GM19043 (cell line): ENCODE results near the gene KLF9.
A peak's percentile ranks its signal among the peaks of the same experiment; 100 is the strongest.

Source experiments
- ATAC-seq: cut with Tn5 transposase; IDR thresholded peaks from one replicate; pipeline ENCODE4 v1.9.1; 2021; ENCODE audit warnings: low read depth; ENCODE audit not compliant: unreplicated experiment

The KLF9 gene

GRCh38 chr9:70413799-70414775 lies at the start of gene KLF9:
KLF9 (minus strand) TSS chr9:70414657; CDS start chr9:70413363, 1,294 bp downstream.
- peak; percentile 60 for ATAC-seq

GRCh38 chr9:70463877-70464276 lies 49.4 kb upstream of the KLF9 start:
- no peak for ATAC-seq

GRCh38 chr9:70462300-70462699 lies 47.8 kb upstream of the KLF9 start:
- no peak for ATAC-seq

- ATAC-seq = no peak
These were observed 42.8 kb upstream of the KLF9 start for GRCh38 chr9:70457235-70457634.

- ATAC-seq = no peak
These were observed 41.7 kb upstream of the KLF9 start for GRCh38 chr9:70455993-70456704.

- no peak for ATAC-seq
These were observed 37.9 kb upstream of the KLF9 start for GRCh38 chr9:70452365-70452764.

GRCh38 chr9:70451765-70452164 lies 37.3 kb upstream of the KLF9 start:
- ATAC-seq = no peak

- ATAC-seq = no peak
These were observed 36.3 kb upstream of the KLF9 start for GRCh38 chr9:70450738-70451137.

GRCh38 chr9:70449461-70449860 lies 35.0 kb upstream of the KLF9 start:
- no peak for ATAC-seq

- ATAC-seq = no peak
These were observed 34.5 kb upstream of the KLF9 start for GRCh38 chr9:70448919-70449318.

- ATAC-seq = no peak
These were observed 30.4 kb upstream of the KLF9 start for GRCh38 chr9:70444904-70445303.

- ATAC-seq = no peak
These were observed 27.9 kb upstream of the KLF9 start for GRCh38 chr9:70442328-70442848.

GRCh38 chr9:70441622-70442021 lies 27.2 kb upstream of the KLF9 start:
- ATAC-seq = no peak

- ATAC-seq = no peak
These were observed 25.7 kb upstream of the KLF9 start for GRCh38 chr9:70439991-70440706.

- ATAC-seq = no peak
These were observed 24.0 kb upstream of the KLF9 start for GRCh38 chr9:70438341-70438928.

GRCh38 chr9:70435948-70436347 lies 21.5 kb upstream of the KLF9 start:
- ATAC-seq = no peak

- no peak for ATAC-seq
These were observed 15.4 kb upstream of the KLF9 start for GRCh38 chr9:70429899-70430298.

- ATAC-seq = no peak
These were observed 14.3 kb upstream of the KLF9 start for GRCh38 chr9:70428781-70429180.

- no peak for ATAC-seq
These were observed 12.9 kb upstream of the KLF9 start for GRCh38 chr9:70427161-70427945.

- ATAC-seq = no peak
These were observed 10.7 kb upstream of the KLF9 start for GRCh38 chr9:70425192-70425591.
